Measurements from ENCODE around the gene DENND10.
A peak's percentile ranks its signal among the peaks of the same experiment; 100 is the strongest.
"Not testable (repeated sequence)": the region's sequence is repeated elsewhere in the genome, so short reads cannot be mapped to it uniquely, and the experiment has no call there.

The DENND10 gene

DNA sequence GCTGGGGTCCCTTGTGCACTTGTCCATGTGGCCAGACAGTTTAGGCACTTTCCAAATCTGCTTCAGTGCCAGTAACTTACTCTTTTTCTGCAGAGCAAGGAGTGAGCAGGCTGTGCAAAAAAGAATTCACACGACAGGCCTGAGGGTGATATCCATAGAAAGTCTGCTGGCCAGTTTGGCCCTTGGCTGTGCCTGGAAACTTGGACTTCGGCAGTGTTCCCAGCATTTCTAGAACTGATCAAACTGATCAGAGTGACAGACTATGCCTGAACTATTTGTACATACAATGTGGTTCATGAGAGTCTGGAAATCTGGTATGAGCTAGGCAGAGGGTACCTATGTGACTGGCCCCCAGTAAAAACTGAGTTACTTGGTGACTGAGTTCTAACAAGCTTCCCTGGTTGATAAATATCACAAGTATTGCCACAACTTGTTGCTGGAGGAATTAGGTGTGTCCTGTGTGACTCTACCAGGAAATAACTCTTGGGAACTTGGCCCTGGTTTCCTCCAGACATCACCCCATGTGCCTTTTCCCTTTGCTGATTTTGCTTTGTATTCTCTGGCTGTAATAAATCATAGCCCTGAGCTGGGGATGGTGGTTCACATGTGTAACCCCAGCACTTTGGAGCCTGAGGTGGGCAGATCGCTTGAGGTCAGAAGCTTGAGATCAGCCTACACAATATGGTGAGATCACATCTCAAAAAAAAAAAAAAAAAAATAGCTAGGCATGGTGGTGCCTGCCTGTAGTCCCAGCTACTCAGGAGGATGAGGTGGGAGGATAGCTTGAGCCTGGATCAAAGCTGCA lies 3.3 kb upstream of the DENND10 start:
- DNase-seq, result no peak

DNA sequence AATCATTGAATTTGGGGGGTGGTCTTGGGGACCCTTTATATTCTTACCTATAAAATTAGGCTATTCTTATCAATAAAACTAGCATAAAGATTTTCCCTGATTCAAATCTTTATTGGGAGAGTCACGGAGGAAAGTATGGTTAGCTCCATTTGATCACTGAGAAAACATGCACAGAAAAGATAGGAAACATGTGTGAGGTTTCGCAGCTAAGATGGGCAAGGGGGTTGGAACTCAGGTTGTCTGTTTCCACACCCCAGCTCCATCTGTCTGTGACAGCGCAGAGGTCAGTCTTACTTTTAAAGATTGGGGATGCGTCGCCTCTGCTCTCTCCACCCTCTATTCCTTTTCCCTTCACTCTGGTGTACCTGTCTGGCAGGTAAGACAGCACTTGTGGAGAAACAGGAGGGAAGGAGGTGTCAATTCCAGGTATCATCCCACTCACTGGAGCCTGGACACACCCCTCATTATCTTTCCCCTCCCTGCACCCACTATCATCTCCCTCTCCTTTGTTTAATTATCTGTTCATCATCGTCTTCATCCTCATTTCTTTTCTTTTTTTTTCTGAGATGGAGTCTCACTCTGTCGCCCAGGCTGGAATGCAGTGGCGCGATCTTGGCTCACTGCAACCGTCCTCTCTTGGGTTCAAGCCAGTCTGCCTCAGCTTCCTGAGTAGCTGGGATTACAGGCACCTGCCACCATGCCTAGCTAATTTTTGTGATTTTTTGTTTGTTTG lies 2.4 kb upstream of the DENND10 start:
- no peak for DNase-seq

DNA sequence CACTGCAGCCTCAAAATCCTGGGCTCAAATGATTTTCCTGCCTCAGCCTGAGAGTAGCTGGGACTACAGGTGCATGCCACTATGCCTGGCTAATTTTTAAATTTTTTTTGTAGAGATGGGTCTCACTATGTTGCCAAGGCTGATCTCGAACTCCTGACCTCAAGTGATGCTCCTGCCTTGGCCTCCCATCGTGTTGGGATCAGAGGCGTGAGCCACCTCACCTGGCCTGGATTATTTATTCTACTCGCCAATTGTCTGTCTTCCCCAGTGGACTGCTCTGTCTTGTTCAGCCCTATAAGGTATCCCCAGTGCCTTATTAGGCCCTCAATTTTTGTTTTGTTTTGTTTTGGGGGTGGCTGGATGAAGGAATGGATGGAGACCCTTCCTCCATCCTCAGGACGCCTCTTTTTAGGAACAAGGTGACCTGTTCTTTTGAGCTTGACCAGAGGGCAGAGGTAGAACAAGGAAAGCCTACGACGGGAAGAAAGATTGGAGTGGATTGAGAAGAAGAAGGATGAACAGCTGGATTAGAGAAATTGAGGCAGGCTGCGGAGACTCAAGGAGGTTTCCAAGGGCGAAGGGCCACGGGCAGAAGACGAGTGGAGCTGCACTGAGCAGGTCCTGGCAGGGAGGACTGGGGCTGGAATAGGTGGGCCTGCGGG lies 541 bp upstream of the DENND10 start:
- DNase-seq, result no peak

DNA sequence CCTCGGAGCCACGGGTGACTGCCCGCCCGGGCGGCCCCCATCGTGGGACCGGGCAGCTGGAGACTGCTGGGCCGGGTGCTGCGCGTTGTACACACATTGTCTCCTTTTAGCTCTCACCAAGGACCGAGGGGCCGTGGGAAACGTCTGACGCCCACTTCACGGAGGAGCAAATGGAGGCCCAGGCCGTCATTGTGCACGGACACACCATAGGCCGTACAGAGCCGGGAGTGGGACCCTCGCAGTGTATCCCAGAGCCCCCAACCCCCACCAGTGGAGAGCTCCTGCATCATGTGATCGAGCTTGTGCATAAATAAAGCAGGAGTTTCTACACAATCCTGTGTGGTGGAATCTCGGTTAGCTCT lies 722 bp downstream of the DENND10 start:
- no peak for DNase-seq

DNA sequence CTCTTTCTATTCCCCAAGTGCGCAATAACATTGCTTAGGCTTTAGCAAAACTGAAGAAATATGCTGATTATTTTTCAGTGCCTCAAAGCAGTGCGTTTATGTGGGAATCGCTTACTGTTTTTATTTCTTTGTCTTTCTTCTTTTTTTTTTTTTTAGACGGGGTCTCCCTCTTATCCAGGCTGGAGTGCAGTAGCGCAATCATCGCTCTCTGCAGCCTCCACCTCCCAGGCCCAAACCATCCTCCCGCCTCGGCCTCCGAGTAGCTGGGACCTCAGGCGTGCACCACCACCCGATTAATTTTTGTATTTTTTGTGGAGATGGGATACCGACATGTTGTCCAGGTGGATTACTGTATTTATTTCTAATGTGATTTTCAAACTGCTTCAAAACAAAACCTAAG lies 1.2 kb downstream of the DENND10 start:
- no peak for DNase-seq

DNA sequence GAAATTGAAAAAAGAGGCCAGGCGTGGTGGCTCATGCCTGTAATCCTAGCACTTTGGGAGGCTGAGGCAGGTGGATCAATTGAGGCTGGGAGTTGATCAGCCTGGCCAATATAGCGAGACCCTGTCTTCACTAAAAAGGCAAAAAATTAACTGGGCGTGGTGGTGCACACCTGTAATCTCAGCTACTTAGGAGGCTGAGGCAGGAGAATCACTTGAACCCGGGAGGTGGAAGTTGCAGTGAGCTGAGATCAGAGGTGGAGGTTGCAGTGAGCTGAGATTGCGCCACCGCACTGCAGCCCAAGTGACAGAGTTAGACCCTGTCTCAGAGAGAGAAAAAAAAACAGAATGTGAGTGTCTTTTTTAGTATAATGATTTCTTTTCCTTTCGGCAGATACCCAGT lies 2.0 kb downstream of the DENND10 start:
- DNase-seq, result not testable (repeated sequence)

DNA sequence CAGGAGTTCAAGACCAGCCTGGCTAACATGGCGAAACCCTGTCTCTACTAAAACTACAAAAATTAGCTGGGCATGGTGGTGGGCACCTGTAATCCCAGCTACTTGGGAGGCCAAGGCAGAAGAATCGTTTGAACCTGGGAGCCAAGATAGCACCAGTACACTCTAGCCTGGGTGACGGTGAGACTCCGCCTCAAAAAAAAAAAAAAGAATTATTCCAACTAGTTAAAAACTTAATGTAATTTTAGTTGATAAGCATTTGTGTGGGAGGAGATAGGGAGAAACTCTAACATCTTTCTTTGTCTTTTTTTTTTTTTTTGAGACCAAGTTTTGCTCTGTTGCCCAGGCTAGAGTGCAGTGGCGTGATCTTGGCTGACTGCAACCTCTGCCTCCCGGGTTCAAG lies 3.2 kb downstream of the DENND10 start:
- DNase-seq, result not testable (repeated sequence)

DNA sequence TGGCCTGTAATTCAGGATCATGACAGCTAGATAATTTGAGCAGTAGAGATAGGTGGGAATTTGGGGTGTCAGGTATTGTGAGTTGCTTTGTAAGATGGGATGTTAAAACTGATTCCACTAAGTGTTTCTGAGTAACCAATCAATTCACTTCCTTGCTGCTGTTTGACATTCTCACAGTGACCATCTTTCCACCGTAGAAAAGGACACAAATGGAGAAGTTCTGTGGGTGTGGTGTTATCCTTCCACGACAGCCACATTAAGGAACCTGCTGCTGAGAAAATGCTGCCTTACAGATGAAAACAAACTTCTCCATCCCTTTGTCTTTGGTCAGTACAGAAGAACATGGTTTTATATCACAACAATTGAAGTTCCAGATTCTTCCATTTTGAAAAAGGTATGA lies 3.9 kb downstream of the DENND10 start:
- not testable (repeated sequence) for DNase-seq

DNA sequence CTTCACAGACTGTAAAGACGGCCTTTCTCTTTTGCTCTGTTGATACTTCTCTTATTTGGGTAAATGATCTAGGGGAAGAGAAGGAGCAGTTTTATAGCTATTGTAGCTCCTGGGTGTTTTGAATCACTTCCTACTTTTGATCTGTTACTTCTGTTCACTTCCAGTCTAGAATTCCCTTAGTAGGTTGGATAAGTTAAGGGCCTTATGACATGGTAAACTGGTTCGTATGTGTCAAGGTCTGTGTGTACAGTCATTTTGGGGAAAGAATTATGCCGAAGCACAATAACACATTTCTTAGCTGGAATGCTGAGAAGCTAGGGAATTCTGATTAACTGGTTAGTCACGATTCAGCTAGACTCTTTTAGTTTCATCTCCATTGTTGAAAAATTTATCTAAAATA lies 8.1 kb downstream of the DENND10 start:
- DNase-seq, result no peak

DNA sequence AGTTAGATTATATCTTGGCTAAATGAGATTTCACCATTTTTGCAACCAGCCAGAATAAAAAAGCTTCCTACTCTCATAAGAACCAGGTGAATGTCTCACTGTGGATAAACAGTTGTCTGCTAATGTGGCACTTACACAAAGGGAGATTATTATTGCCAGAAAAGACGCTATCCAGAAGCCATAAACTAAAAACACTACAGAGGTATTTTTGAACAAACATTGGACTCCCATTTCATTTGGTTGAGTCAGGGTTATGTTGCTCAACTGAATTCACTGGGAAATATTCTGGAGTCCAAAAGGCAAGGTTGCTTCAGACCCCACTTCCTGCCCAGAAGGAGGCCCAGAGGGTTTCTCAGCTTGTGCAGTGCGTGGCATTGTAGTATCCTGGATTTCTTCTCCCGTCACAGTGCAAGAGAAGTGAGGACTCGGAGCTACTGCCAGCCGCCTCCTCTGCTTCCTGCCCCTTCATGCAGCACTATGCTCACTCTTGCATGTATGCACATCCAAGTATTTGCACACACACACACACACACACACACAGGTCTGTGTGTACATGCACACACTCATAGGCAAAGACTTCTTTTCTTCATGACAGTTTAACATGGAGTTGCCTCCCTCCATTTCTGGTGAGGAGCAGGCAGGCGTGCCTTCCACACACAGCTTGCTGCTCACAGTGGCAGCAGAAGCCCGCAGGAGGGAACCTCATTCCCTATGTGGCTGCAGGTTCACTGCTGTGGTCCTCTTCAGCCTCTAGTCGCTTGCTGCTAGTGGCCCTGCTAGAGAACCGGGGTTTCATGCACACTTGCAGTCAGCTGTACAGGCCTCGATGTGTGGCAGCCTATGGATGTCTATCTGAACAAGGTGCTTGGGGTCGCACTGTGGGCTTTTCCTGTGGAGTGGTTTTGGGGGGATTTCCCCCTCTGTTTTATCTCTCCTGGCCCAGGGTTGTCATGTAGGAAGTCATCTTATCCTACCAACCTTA lies 10.1 kb downstream of the DENND10 start:
- no peak for DNase-seq

DNA sequence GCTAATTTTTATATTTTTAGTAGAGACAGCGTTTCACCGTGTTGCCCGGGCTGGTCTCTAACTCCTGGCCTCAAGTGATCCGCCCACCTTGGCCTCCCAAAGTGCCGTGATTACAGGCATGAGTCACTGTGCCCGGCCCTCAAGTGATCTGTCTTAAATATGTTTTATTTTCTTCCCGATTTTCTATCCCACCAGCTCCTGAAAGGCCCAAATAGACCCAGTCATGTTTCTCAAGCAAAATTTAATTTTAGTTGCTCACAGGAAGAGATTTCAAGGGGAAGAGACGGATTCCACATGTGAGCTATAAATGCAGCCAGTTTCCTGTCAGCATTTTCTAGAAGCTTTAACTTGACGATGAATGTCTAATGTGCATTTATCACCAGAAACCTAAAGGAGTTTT lies 12.0 kb downstream of the DENND10 start:
- DNase-seq, result no peak

DNA sequence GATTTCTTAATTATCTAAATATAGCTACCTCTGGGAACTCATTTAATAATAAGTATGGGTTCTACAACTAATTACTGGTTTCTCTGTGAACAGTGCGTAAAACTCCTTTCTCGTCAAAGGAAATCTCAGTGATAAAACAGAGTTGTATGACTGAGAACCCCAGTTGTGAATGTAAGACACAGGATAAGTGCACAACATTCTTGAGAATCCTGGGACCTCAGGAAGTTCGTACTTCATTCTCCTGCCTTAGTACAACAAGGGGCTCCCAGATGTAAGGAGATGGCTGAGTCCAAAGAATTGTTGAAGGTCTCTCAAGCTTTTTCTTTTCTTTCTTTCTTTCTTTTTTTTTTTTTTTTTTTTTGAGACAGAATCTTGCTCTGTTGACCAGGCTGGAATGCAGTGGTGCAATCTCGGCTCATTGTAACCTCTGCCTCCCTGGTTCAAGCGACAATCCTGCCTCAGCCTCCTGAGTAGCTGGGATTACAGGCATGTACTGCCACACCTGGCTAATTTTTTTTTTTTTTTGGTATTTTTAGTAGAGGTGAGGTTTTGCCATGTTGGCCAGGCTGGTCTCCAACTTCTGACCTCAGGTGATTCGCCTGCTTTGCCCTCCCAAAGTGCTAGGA lies 12.5 kb downstream of the DENND10 start:
- DNase-seq, result no peak

DNA sequence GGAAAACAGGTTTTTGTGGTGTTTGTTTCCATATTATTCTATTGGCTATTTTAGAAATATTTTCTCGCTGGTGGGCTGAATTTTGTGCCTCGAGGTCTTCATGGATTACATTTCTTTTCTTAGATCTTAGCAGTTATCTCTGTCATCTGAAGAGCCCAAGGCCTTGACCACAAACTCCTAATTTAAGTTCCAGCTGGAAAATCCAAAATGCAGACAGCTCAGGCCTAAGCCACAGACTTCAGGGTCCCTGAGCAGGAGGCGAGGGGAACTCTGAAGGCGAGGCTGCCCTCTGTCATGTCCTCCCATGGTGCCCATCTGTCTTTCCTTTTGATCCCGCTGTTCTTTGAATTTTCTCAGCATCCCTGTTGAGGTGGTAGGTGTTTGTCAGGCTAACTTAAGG lies 14.3 kb downstream of the DENND10 start:
- no peak for DNase-seq

DNA sequence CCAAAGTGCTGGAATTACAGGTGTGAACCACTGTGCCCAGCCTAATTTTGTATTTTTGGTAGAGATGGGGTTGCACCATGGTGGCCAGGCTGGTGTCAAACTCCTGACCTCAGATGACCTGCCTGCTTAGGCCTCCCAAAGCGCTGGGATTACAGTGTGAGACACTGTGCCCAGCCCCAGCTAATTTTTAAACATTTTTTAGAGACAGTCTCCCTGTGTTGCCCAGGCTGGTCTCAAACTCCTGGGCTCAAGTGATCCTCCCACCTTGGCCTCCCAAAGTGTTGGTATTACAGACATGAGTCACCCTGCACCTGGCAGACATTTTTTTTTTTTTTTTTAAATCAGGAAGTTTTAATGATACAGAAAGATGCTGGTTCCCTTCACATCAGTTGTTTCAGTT lies 15.5 kb downstream of the DENND10 start:
- no peak for DNase-seq

DNA sequence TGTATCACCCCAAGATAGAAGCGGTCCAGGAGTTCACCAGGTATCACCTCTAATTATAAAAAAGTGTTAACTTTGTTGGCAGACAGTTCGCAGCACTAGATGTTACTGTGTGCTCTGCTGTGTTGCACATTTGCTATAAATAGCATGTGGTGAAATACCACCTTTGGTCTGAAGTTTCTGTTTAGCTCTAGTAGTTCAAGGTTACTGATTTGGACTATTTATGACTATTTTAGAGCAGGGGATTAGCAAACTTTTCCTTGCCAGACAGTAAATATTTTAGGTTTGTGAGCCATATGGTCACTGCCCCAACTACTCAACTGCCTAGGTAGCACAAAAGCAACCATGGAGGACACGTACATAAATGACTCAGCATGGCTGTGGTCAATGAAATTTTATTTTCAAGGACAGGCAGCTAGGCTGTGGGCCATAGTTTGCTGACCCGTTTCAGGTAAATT lies 16.5 kb downstream of the DENND10 start:
- DNase-seq, result peak; percentile 45

DNA sequence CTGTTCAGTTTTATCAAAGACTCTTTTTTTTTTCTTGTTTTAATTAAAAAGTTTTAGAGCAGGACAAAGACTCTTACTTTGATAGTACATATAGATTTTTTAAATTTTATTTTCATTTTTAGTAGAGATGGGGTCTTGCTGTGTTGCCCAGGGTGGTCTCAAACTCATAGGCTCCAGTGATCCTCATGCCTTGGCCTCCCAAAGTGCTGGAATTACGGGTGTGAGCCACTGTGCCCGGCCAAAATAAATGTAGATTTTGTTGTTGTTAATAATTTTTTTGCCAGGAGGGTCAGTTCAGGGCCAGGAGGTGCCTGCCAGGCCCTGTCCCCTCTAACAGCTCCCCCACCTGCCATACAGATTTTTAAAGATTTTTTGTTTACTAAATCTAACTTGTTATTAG lies 17.0 kb downstream of the DENND10 start:
- no peak for DNase-seq

DNA sequence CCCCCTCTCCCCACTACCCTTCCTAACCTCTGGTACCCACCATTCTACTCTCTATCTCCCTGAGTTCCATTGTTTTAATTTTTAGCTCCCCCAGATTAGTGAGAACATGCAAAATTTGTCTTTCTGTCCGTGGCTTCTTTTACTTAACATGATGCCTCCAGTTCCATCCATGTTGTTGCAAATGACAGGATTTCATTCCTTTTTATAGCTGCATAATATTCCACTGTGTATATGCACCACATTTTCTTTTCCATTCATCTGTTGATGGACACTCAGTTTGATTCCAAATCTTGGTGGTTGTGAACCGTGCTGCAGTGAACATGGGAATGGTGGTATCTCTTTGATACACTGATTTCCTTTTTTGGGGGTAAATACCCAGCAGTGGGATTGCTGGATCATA lies 22.0 kb downstream of the DENND10 start:
- no peak for DNase-seq

DNA sequence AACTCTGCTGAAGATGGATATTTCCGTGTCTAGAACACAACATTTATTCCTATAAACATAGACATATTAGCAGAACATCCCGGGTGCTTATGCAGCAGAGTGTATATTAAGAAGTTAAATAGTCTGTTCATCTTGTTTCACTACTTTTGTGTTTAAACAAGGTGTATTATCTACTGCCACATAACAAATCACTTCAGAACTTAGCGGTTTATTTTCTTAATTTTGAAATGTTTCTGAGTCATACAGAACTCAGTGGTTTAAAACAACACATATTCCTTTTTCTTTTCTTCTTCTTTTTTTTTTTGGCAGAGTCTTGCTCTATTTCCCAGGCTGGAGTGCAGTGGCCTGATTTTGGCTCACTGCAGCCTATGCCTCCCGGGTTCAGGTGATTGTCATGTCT lies 25.8 kb downstream of the DENND10 start:
- no peak for DNase-seq

DNA sequence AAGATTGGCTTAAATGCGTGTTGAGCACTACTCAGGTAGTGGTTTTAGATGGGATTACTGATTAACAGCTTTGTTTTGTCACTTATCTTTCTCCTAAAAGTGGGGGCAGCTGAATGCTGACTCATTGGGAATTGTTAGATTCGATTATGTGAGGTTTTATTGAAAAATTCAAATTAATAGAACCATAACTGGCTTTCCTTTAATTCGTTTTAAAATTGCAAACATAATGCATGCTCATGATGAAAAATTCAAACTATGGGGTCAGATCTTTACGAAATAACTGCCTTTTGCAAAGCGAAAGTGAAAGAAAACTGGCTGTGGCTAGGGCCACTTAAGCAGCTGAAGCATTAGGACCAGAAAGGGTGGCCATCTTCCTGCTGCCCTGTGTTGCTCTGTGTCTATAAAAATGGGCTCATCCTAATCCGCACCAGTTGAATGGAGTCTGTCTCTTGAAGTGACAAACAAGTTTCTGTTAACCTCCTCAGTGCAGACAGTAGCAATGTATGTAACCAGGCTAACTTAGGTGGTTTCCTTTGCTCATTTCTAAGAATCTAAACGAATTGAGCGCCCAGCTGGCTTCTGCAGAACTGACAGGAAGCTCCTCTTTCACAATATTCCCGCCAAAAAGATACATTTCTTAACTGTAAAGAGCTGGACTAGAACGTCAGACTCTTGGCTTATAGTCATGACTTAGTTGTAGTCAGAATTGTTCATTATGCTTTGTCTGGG lies 27.8 kb downstream of the DENND10 start:
- DNase-seq, result peak; percentile 55

DNA sequence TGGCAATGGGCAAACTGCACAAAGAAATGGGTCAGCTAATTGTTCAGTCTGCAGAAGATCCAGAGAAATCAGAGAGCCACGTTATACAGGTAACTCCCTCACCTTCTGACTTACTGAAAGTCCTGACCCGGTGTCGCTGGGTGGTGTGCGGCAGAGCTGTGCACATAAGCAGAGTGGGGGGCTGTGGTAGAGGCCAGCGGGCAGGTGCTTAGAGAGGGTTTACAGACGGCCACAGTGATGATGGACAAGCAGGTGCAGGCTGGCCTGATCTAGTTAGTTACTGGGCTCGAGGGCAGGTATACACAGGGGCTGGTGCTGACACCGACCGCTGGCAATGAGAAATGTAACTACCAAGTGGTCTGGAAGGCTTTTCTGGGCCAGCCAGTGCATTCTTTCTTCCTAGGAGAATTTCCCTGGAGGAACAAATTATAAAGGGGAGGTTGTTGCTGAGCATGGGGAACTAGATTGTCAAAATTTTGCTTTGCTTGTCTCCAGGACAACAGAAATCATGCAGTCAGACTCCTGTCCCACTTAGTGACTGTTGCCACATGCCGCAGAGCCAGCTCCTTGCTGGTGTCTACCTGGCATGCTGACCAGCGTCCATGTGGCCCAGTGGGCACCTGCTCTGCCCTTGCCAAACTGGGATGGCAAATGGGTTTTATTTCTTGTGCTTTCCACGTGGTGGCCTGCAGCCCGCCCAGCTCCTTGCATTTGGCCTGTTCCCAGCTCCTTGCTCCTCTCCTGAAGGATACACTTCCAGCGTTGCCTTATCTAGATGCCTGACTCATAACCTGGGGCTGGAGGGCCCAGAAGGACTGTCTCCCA lies 28.8 kb downstream of the DENND10 start:
- no peak for DNase-seq

DNA sequence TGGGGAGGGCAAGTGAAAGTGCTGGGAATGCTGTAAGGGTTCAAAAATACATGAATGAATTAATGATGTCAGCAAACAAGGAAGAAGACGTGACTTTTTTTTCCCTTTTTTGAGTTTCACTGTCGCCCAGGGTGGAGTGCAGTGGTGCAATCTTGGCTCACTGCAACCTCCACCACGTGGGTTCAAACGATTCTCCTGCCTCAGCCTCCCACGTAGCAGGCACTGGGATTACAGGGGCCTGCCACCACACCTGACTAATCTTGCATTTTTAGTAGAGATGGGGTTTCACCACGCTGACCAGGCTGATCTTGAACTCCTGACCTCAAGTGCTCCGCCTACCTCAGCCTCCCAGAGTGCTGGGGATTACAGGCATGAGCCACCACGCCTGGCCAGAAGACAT lies 30.0 kb downstream of the DENND10 start:
- no peak for DNase-seq

Data from CD4-positive, alpha-beta T cell treated with Interleukin-12 subunit alpha and Interleukin-12 subunit beta, for 1 hour (primary cell).